H9 (cell line): ENCODE measurements around the gene IQGAP2. TPM values are rescaled to one million over a fixed set of nuclear protein-coding genes. Genes with fewer than 3 reads are reported as not detected.

Experiments
- DNase-seq: peaks from one replicate; pipeline ENCODE4 v3.0.0-alpha.2; 2017
- H2AFZ ChIP-seq: one replicate; pipeline ENCODE4 v1.6.1; 2013; ENCODE audit warnings: mild to moderate bottlenecking, low read length, control low read depth, moderate library complexity
- H2AK5ac ChIP-seq: 2 replicates; pipeline ENCODE4 v1.6.1; 2013; ENCODE audit warnings: low read length, control low read depth, mixed read lengths; ENCODE audit not compliant: insufficient read length
- H2BK120ac ChIP-seq: one replicate; pipeline ENCODE4 v1.6.1; 2013; ENCODE audit warnings: low read depth, mild to moderate bottlenecking, low read length, control low read depth, inconsistent platforms; ENCODE audit not compliant: poor library complexity, severe bottlenecking
- H2BK12ac ChIP-seq: 2 replicates; pipeline ENCODE4 v1.6.1; 2013; ENCODE audit warnings: low read length, control low read depth, mixed read lengths, low read depth; ENCODE audit not compliant: insufficient read length
- H2BK15ac ChIP-seq: 2 replicates; pipeline ENCODE4 v1.6.1; 2013; ENCODE audit warnings: low read depth, low read length, control low read depth
- H2BK20ac ChIP-seq: one replicate; pipeline ENCODE4 v1.6.1; 2013; ENCODE audit warnings: low read depth, mild to moderate bottlenecking, low read length, control low read depth, inconsistent platforms; ENCODE audit not compliant: poor library complexity, severe bottlenecking
- H2BK5ac ChIP-seq: 2 replicates; pipeline ENCODE4 v1.6.1; 2013; ENCODE audit warnings: low read length, control low read depth, mixed read lengths; ENCODE audit not compliant: insufficient read length
- H3K14ac ChIP-seq: 2 replicates; pipeline ENCODE4 v1.6.1; 2013; ENCODE audit warnings: low read length, control low read depth; ENCODE audit not compliant: insufficient read depth
- H3K18ac ChIP-seq: 2 replicates; pipeline ENCODE4 v1.6.1; 2013; ENCODE audit warnings: low read depth, mild to moderate bottlenecking, mixed read lengths, low read length, control low read depth; ENCODE audit not compliant: insufficient read length
- H3K23ac ChIP-seq: 2 replicates; pipeline ENCODE4 v1.6.1; 2013; ENCODE audit warnings: low read length, control low read depth, mixed read lengths, low read depth; ENCODE audit not compliant: insufficient read length
- H3K23me2 ChIP-seq: 2 replicates; pipeline ENCODE4 v1.6.1; 2013; ENCODE audit warnings: low read depth, mild to moderate bottlenecking, mixed read lengths, low read length, control low read depth; ENCODE audit not compliant: insufficient read length, poor library complexity, severe bottlenecking
- H3K27ac ChIP-seq: 2 replicates; pipeline ENCODE4 v1.5.1; 2013; ENCODE audit warnings: low read length, control low read depth, mixed read lengths, low read depth; ENCODE audit not compliant: insufficient read length
- H3K27me3 ChIP-seq: 2 replicates; pipeline ENCODE4 v1.6.1; 2013; ENCODE audit warnings: low read length, control low read depth, inconsistent platforms; ENCODE audit not compliant: insufficient read depth
- H3K4ac ChIP-seq: 2 replicates; pipeline ENCODE4 v1.6.1; 2013; ENCODE audit warnings: low read depth, mild to moderate bottlenecking, control low read depth, inconsistent platforms, low read length, moderate library complexity
- H3K4me1 ChIP-seq: 2 replicates; pipeline ENCODE4 v1.6.1; 2013; ENCODE audit warnings: low read length, control low read depth, inconsistent platforms; ENCODE audit not compliant: insufficient read depth
- H3K4me2 ChIP-seq: 2 replicates; pipeline ENCODE4 v1.6.1; 2013; ENCODE audit warnings: low read length, control low read depth, mixed read lengths; ENCODE audit not compliant: insufficient read length, insufficient read depth
- H3K56ac ChIP-seq: 2 replicates; pipeline ENCODE4 v1.6.1; 2013; ENCODE audit warnings: low read depth, mild to moderate bottlenecking, mixed read lengths, low read length, control low read depth; ENCODE audit not compliant: insufficient read length
- H3K79me1 ChIP-seq: 2 replicates; pipeline ENCODE4 v1.6.1; 2013; ENCODE audit warnings: low read depth, mild to moderate bottlenecking, moderate library complexity, low read length, control low read depth, inconsistent platforms; ENCODE audit not compliant: insufficient read depth, poor library complexity, severe bottlenecking
- H3K79me2 ChIP-seq: 2 replicates; pipeline ENCODE4 v1.6.1; 2013; ENCODE audit warnings: low read length, control low read depth, inconsistent platforms; ENCODE audit not compliant: insufficient read depth
- H3K9ac ChIP-seq: 2 replicates; pipeline ENCODE4 v1.6.1; 2013; ENCODE audit warnings: low read length, control low read depth, mixed read lengths; ENCODE audit not compliant: insufficient read length; ENCODE audit errors: extremely low read depth
- H3K9me3 ChIP-seq: one replicate; pipeline ENCODE4 v1.6.1; 2013; ENCODE audit warnings: low read depth, low read length, inconsistent platforms; ENCODE audit not compliant: control insufficient read depth
- H3T11ph ChIP-seq: one replicate; pipeline ENCODE4 v1.6.1; 2013; ENCODE audit warnings: mild to moderate bottlenecking, low read length, control low read depth, inconsistent platforms
- H4K20me1 ChIP-seq: one replicate; pipeline ENCODE4 v1.6.1; 2013; ENCODE audit not compliant: control insufficient read depth, insufficient read length, insufficient read depth
- H4K5ac ChIP-seq: 2 replicates; pipeline ENCODE4 v1.6.1; 2013; ENCODE audit warnings: low read depth, mild to moderate bottlenecking, mixed read lengths, low read length, control low read depth; ENCODE audit not compliant: insufficient read length
- H4K8ac ChIP-seq: replicated peaks from 2 replicates; pipeline ENCODE4 v1.6.1; 2013; ENCODE audit warnings: low read length, control low read depth, mixed read lengths, low read depth; ENCODE audit not compliant: insufficient read length
- H4K91ac ChIP-seq: 2 replicates; pipeline ENCODE4 v1.6.1; 2013; ENCODE audit warnings: low read depth, mild to moderate bottlenecking, moderate library complexity, mixed read lengths, low read length, control low read depth; ENCODE audit not compliant: insufficient read length
- H3K27ac Mint-ChIP-seq, 3 experiments: 2 replicates in 2 of 3; 3 replicates in 1 of 3; pipeline ENCODE4 v1.8.0; 2020 to 2021; ENCODE audit warnings: mixed read lengths in 3 of 3, mild to moderate bottlenecking in 1 of 3, moderate library complexity in 1 of 3
- H3K27me3 Mint-ChIP-seq: 2 replicates; pipeline ENCODE4 v1.8.0; 2021; ENCODE audit warnings: low read depth, mild to moderate bottlenecking, moderate library complexity, mixed read lengths
- H3K36me3 Mint-ChIP-seq, 3 experiments: 2 replicates in 2 of 3; 3 replicates in 1 of 3; pipeline ENCODE4 v1.8.0; 2020 to 2021; ENCODE audit warnings: low read depth in 3 of 3, mixed read lengths in 3 of 3; ENCODE audit not compliant: insufficient read depth in 1 of 3
- H3K4me1 Mint-ChIP-seq, 2 experiments: 2 replicates each; pipeline ENCODE4 v1.8.0; 2020; ENCODE audit warnings: mixed read lengths in 2 of 2
- H3K4me3 Mint-ChIP-seq, 2 experiments: 2 replicates in 1 of 2; 3 replicates in 1 of 2; pipeline ENCODE4 v1.8.0; 2020 to 2021; ENCODE audit warnings: mild to moderate bottlenecking in 2 of 2, mixed read lengths in 2 of 2, moderate library complexity in 1 of 2
- H3K9me3 Mint-ChIP-seq, 2 experiments: 2 replicates in 1 of 2; 3 replicates in 1 of 2; pipeline ENCODE4 v1.8.0; 2020; ENCODE audit warnings: mild to moderate bottlenecking in 2 of 2, mixed read lengths in 2 of 2, moderate library complexity in 1 of 2
- WGBS: extraction: QIAGEN DNeasy Blood & Tissue Kit; methylation state at CpG from one replicate; pipeline ENCODE4 v1.1.7; 2013; ENCODE audit warnings: missing lambda C conversion rate, low lambda C conversion rate, mixed read lengths; ENCODE audit not compliant: insufficient read length; ENCODE audit errors: extremely low coverage; 5-methylcytosine and 5-hydroxymethylcytosine counted together
- total RNA-seq: library from RNA; stranded (reverse); gene quantifications from 2 replicates; pipeline ENCODE4 v1.2.1, GENCODE V29; 2021
- TF ChIP-seq, protein P1 (sequence below): fragments of 200-600 bp; sonication (generic); conservative IDR thresholded peaks from 3 replicates; pipeline ENCODE4 v1.8.0; 2021; ENCODE audit warnings: antibody characterized with exemption, mild to moderate bottlenecking

IQGAP2 gene
- total RNA-seq, 1 experiment from 2014 or later, result 22.5 TPM

DNA sequence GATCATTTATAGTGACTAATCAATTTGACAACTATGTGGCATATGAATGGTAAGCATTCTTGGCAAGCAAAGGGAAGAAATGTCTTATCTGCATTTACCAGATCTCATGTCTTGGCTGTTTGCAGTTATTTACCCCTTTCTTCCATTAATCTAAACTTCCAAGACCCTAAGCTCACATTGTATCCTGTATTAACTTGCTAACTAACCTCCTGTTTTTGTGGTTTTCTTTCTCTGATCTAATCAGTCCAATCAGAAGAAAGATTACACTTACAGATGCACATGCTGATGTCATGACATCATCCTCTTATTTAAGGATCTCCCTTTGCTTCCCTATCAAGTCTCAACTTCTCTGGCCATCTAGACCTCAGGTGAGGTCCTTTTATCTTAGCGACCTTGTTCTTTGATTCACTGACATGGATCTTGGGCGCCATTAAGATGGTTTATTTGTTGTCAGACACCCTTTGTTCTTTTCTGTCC lies 124.6 kb downstream of the IQGAP2 start:
- H4K20me1 ChIP-seq, result no peaks in the 10 kb centered on the region
- H4K91ac ChIP-seq, result no peak overlapping the region
- H3K23ac ChIP-seq, result no peak overlapping the region
- no peaks in the 10 kb centered on the region for H3K9me3 ChIP-seq
- no peak overlapping the region for H3K4me3 Mint-ChIP-seq
- no peak overlapping the region for H2BK20ac ChIP-seq
- no peak overlapping the region for H2BK15ac ChIP-seq
- H3K4me1 ChIP-seq, result peaks cover 21% of the 10 kb centered on the region
- H4K8ac ChIP-seq, result no peak overlapping the region
- no peak for DNase-seq
- no peak overlapping the region for H3K27ac ChIP-seq
- no peak overlapping the region for H3K9ac ChIP-seq
- H2BK120ac ChIP-seq, result no peak overlapping the region
- H3K4ac ChIP-seq, result no peak overlapping the region
- H3K9me3 Mint-ChIP-seq, result peaks cover 0 to 3% of the 10 kb centered on the region in 2 experiments; a peak in 1 of 5 replicates
- peaks cover 5% of the 10 kb centered on the region for H3K79me1 ChIP-seq
- no peaks in the 10 kb centered on the region for H3K27me3 Mint-ChIP-seq
- peaks cover 2% of the 10 kb centered on the region; the same call in 1 of the 2 replicates for H3K79me2 ChIP-seq
- WGBS, result no CpG with 5 or more reads among the region's 2 CpGs
- H3K4me1 Mint-ChIP-seq, result peaks cover 47 to 58% of the 10 kb centered on the region in 2 experiments
- no peak overlapping the region for H2AK5ac ChIP-seq
- no peak overlapping the region; the same call in 1 of the 2 replicates for H3K14ac ChIP-seq
- no peak overlapping the region for H2BK12ac ChIP-seq
- H2AFZ ChIP-seq, result no peak overlapping the region
- H3K18ac ChIP-seq, result no peak overlapping the region
- no peak overlapping the region for H2BK5ac ChIP-seq
- H4K5ac ChIP-seq, result no peak overlapping the region
- no peak overlapping the region for H3K56ac ChIP-seq
- no peak overlapping the region for H3K4me2 ChIP-seq
- peaks cover 0 to 5% (median 4%) of the 10 kb centered on the region in 3 experiments; a peak in 3 of 7 replicates for H3K36me3 Mint-ChIP-seq
- no peak overlapping the region; a peak in 1 of 7 replicates for H3K27ac Mint-ChIP-seq
- H3T11ph ChIP-seq, result no peak overlapping the region
- TF ChIP-seq, protein P1, sequence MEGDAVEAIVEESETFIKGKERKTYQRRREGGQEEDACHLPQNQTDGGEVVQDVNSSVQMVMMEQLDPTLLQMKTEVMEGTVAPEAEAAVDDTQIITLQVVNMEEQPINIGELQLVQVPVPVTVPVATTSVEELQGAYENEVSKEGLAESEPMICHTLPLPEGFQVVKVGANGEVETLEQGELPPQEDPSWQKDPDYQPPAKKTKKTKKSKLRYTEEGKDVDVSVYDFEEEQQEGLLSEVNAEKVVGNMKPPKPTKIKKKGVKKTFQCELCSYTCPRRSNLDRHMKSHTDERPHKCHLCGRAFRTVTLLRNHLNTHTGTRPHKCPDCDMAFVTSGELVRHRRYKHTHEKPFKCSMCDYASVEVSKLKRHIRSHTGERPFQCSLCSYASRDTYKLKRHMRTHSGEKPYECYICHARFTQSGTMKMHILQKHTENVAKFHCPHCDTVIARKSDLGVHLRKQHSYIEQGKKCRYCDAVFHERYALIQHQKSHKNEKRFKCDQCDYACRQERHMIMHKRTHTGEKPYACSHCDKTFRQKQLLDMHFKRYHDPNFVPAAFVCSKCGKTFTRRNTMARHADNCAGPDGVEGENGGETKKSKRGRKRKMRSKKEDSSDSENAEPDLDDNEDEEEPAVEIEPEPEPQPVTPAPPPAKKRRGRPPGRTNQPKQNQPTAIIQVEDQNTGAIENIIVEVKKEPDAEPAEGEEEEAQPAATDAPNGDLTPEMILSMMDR, result no peak
- peaks cover 8% of the 10 kb centered on the region for H3K23me2 ChIP-seq
- H3K27me3 ChIP-seq, result no peaks in the 10 kb centered on the region
